Esophagus squamous epithelium (tissue), 5 donors: ENCODE results near the gene SP100. TPM values are rescaled to one million over a fixed set of nuclear protein-coding genes. Genes with fewer than 3 reads are reported as not detected.
A peak's percentile ranks its signal among the peaks of the same experiment; 100 is the strongest.
"Not testable (repeated sequence)": the region's sequence is repeated elsewhere in the genome, so short reads cannot be mapped to it uniquely, and the experiment has no call there.

Experiments used
- DNase-seq: peaks from one replicate; lab custom pipeline; 2025; lab: John Stamatoyannopoulos, UW
- H3K27ac ChIP-seq, 4 donors: fragments of 200-600 bp; sonication (generic); one replicate each; pipeline ENCODE4 v1.5.1; 2016 to 2019; ENCODE audit warnings: mild to moderate bottlenecking in 1 of 4
- H3K27me3 ChIP-seq, 4 donors: fragments of 200-600 bp; sonication (generic); 1 replicate in 3 of 4; 2 replicates in 1 of 4; pipeline versions ENCODE4 v1.5.1 to v1.6.0; 2017 to 2021; ENCODE audit warnings: antibody characterized with exemption in 1 of 4
- H3K36me3 ChIP-seq, 3 donors: fragments of 200-600 bp; sonication (generic); one replicate each; pipeline ENCODE4 v1.5.1; 2016 to 2019
- H3K4me1 ChIP-seq, 3 donors: fragments of 200-600 bp; sonication (generic); one replicate each; pipeline ENCODE4 v1.5.1; 2017 to 2019
- H3K4me3 ChIP-seq, 4 donors: fragments of 200-600 bp; sonication (generic); 1 replicate in 3 of 4; 2 replicates in 1 of 4; pipeline ENCODE4 v1.5.1; 2016 to 2019; ENCODE audit warnings: mild to moderate bottlenecking in 2 of 4, moderate library complexity in 1 of 4
- H3K9me3 ChIP-seq, 3 donors: fragments of 200-600 bp; sonication (generic); one replicate each; pipeline ENCODE4 v1.5.1; 2016 to 2019
- CTCF ChIP-seq, 6 experiments: fragments of 450-650 bp in 4 of 6; fragments of 200-600 bp in 2 of 6; sonication (generic) in 2 of 6; IDR thresholded peaks; one replicate each; pipeline ENCODE4 v1.5.1; 2016 to 2019; ENCODE audit warnings: antibody characterized with exemption in 6 of 6, mild to moderate bottlenecking in 4 of 6, moderate library complexity in 4 of 6
- POLR2A ChIP-seq, 4 donors: fragments of 450-650 bp; IDR thresholded peaks; one replicate each; pipeline ENCODE4 v1.6.1; 2017; ENCODE audit warnings: antibody characterized with exemption in 4 of 4, mild to moderate bottlenecking in 4 of 4, moderate library complexity in 3 of 4
- WGBS, 2 donors: methylation state at CpG; one replicate each; pipeline ENCODE4 v1.1.5; 2018; 5-methylcytosine and 5-hydroxymethylcytosine counted together
- intact Hi-C: fragments of 100-400 bp; cut with DNase I; formaldehyde crosslinking; loops from one replicate; pipeline ENCODE4 v1.15.0; 2022
- total RNA-seq, 4 donors: library from RNA; depleted of rRNA; stranded (reverse); fragments of >200 nt; gene quantifications; one replicate each; pipeline ENCODE4 v1.1.0, GENCODE V29; 2016
- donor health status: DM: yes; HTN: yes; CAD: no.

Gene SP100
- total RNA-seq, 4 donors from 2014 or later = 17.8 to 69.0 (median 45.5) TPM

GRCh38 chr2:230408244-230408842, 7.7 kb upstream of the SP100 start:
- no peak for DNase-seq
- Histone ChIP-seq H3K27ac (peak overlapping the region in 3 of 4 donors; percentile 31 to 62 (median 54)), H3K36me3 (peaks cover 0 to 30% (median 0%) of the 10 kb centered on the region in 3 donors), H3K4me1 (peaks cover 17 to 50% (median 22%) of the 10 kb centered on the region in 3 donors), H3K9me3 (no peaks in the 10 kb centered on the region), H3K27me3 (no peaks in the 10 kb centered on the region), H3K4me3 (no peak overlapping the region)
- 20 to 38% methylated on average over 3 of the region's 3 CpGs for WGBS, 2 donors
- no peak for TF ChIP-seq CTCF (IDR thresholded peaks at IDR 0.05)
- no peak for TF ChIP-seq POLR2A (IDR thresholded peaks at IDR 0.05)
- intact Hi-C loops = no loop called here

DNA sequence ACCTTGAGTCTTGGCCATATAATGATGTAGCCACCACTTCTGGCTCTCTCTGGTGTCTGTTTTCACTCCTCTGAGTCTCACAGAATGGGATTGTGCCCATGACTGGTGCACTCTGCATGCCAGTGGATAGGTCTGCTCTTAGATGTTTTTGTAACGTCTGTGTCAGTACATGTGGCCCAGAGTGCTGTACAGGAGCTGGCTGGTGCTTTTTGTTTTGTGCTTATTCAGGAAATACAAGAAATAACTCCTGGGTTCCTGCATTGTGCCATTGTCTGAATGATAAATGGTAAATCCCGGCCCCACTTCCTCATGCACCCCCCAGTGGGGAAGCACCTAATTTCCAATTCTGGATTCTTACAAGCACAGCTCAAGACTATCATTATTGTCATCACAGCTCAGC, 6.7 kb upstream of the SP100 start:
- H3K27me3 ChIP-seq, H3K4me3 ChIP-seq, DNase-seq, intact Hi-C loops, H3K9me3 ChIP-seq: not testable (repeated sequence)
- Histone ChIP-seq H3K27ac (peak overlapping the region in 3 of 4 donors; percentile 31 to 62 (median 54)), H3K36me3 (peaks cover 0 to 21% (median 0%) of the 10 kb centered on the region in 3 donors), H3K4me1 (peaks cover 17 to 55% (median 26%) of the 10 kb centered on the region in 3 donors)
- WGBS, 2 donors = 11 to 25% methylated on average over 1 to 2 of the region's 2 CpGs

GRCh38 chr2:230410263-230410662, 5.7 kb upstream of the SP100 start:
- intact Hi-C loops = loop anchor here (10.0 kb wide), 1 partner anchor 185 kb away; the partner anchor contains the start of gene SP140
- DNase-seq = no peak
- H3K27ac ChIP-seq = peak overlapping the region in 1 of 4 donors; percentile 95
- peaks cover 0 to 12% (median 0%) of the 10 kb centered on the region in 3 donors for H3K36me3 ChIP-seq
- TF ChIP-seq CTCF (IDR thresholded peaks at IDR 0.05) (no peak), POLR2A (IDR thresholded peaks at IDR 0.05) (no peak)
- H3K9me3 ChIP-seq = no peaks in the 10 kb centered on the region
- no peaks in the 10 kb centered on the region for H3K27me3 ChIP-seq
- WGBS, 2 donors = 83 to 85% methylated on average over 1 of the region's 1 CpG
- H3K4me1 ChIP-seq = peaks cover 17 to 64% (median 30%) of the 10 kb centered on the region in 3 donors
- H3K4me3 ChIP-seq = no peak overlapping the region

DNA sequence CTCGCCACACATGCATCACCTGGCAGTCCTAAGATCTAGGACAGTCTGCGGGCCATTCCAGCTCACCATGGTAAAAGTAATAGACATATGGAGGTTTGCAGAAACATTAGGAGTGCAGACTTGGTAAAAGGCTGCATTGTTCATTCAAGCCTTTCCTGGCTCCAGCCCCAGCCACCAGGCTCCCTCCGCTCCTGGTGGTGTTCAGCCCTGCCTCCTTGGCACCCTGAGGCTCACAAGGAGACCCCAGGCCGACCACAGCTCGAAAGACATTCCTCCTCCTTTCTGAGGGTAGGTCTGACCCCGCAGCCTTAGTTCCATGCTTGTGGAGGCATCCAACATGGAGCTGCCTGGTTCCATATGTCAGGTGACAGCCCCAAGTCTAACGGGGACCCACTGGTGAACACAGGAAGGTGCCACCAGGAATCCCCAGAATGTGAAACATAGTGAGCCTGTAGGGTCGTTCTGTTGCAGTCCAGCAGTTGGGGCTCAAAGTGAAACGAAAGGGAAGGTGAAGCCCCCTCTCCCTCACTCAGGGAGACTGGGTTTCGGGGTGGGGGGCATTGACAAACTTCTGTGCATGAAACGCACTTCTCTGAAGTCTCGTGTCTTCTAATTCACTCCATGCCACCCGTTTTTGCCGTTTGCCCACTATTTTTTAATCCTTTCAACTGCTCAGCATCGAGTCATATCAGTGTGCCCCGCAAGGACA, 5.0 kb upstream of the SP100 start:
- Histone ChIP-seq H3K9me3 (no peaks in the 10 kb centered on the region), H3K27ac (peak overlapping the region; percentile 89 to 95 (median 92)), H3K27me3 (no peaks in the 10 kb centered on the region), H3K4me3 (peak overlapping the region; percentile 58 to 76 (median 75)), H3K4me1 (peaks cover 23 to 71% (median 36%) of the 10 kb centered on the region in 3 donors), H3K36me3 (peaks cover 0 to 5% (median 0%) of the 10 kb centered on the region in 3 donors)
- TF ChIP-seq POLR2A (IDR thresholded peaks at IDR 0.05) = no peak
- TF ChIP-seq CTCF (IDR thresholded peaks at IDR 0.05) = no peak
- intact Hi-C loops = loop anchor here (10.0 kb wide), 1 partner anchor 186 kb away; the partner anchor contains the start of gene SP140
- no peak for DNase-seq
- 27 to 52% methylated on average over 7 to 12 of the region's 16 CpGs for WGBS, 2 donors

DNA sequence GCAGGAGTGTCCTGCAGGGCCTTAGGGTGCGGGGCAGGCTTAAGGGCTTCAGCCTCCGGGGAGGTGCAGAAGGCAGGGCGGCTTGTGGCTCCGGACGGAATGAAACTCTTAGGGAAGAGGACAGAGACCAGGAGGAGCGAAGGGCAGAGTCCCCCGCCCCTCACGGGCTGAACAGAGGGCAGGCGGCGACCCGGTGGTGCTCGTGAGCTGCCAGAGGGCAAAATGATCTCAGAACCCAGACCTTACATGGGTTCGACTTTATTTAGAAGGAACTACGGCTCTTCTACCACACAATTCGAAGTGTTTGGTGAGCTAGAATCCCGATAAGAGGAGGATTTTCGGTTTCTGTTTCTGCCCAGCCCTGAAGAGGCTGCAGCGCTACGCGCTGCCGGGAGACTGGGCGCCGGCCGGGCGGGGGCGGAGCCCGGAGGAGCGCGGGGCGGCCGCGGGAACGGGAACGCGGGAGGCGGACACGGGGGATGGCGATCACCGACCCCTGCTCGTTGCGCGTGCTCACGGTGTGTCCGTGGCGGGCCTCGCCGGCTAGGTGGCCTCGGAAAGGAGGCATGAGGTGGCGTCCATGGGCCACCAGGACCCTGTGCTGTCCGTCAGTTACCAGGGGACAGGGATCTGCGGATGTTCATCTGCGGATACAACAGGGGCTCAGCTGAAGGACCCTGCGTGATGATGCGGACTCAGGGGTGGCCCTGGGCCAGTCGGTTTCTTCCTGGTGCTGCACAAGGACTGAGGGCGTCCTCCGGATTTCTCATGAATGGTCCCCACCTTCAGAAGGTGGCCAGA, 4.2 kb upstream of the SP100 start:
- peaks cover 26 to 75% (median 36%) of the 10 kb centered on the region in 3 donors for H3K4me1 ChIP-seq

More for the DNA sequence above, 4.2 kb upstream of the SP100 start:
- no peak for DNase-seq
- TF ChIP-seq CTCF (IDR thresholded peaks at IDR 0.05) = no peak
- peak in 1 of 4 donors; percentile 67 for TF ChIP-seq POLR2A (IDR thresholded peaks at IDR 0.05)
- Histone ChIP-seq H3K27ac (peak overlapping the region; percentile 89 to 95 (median 92)), H3K27me3 (no peaks in the 10 kb centered on the region), H3K9me3 (no peaks in the 10 kb centered on the region), H3K36me3 (no peaks in the 10 kb centered on the region), H3K4me3 (peak overlapping the region; percentile 58 to 76 (median 75))
- intact Hi-C loops = loop anchor here (10.0 kb wide), 1 partner anchor 187 kb away; the partner anchor contains the start of gene SP140
- WGBS, 2 donors = 0 to 3% methylated on average over 1 to 17 of the region's 57 CpGs
